NB4 (cell line): ENCODE results near the gene NRP1.

Source experiments
- DNase-seq: peaks from one replicate; pipeline ENCODE4 v3.0.0; 2010; ENCODE audit warnings: low read depth
- H3K4me3 ChIP-seq: one replicate; pipeline ENCODE4 v1.5.1; 2011; ENCODE audit warnings: mild to moderate bottlenecking, low read depth, low read length, moderate library complexity
- MYC ChIP-seq: IDR thresholded peaks from 2 replicates; pipeline ENCODE4 v1.6.1; 2011; ENCODE audit warnings: low read depth, low read length
- POLR2A ChIP-seq: IDR thresholded peaks from 2 replicates; pipeline ENCODE4 v1.6.1; 2011; ENCODE audit warnings: mild to moderate bottlenecking; ENCODE audit not compliant: insufficient read length; ENCODE audit errors: extremely low read depth
- TF ChIP-seq, protein P1 (sequence below): IDR thresholded peaks from one replicate; pipeline ENCODE4 v1.5.1; 2012; ENCODE audit warnings: low read depth, low read length
- TF ChIP-seq, protein P2 (sequence below): IDR thresholded peaks from 2 replicates; pipeline ENCODE4 v1.6.1; 2011; ENCODE audit warnings: low read depth, low read length

Gene NRP1

DNA sequence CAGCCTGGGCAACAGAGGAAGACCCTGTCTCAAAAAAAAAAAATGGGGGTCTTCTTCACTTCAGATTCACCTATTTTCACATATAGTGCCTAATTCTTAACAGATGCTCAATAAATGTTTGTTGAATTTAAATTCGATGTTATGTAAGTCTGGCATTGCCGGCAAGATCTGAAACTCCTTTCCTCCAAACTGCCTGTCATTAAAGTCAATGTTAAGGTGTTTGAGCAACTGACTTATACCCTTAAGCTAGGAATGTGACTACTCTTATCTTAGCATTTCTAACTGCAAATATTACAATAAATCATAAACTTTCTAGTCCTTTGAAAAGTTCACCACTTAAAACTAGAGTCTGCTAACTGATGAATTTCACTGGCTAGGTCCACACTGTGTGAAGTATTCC, 95.2 kb downstream of the NRP1 start:
- no peak for TF ChIP-seq MYC
- TF ChIP-seq, protein P1, sequence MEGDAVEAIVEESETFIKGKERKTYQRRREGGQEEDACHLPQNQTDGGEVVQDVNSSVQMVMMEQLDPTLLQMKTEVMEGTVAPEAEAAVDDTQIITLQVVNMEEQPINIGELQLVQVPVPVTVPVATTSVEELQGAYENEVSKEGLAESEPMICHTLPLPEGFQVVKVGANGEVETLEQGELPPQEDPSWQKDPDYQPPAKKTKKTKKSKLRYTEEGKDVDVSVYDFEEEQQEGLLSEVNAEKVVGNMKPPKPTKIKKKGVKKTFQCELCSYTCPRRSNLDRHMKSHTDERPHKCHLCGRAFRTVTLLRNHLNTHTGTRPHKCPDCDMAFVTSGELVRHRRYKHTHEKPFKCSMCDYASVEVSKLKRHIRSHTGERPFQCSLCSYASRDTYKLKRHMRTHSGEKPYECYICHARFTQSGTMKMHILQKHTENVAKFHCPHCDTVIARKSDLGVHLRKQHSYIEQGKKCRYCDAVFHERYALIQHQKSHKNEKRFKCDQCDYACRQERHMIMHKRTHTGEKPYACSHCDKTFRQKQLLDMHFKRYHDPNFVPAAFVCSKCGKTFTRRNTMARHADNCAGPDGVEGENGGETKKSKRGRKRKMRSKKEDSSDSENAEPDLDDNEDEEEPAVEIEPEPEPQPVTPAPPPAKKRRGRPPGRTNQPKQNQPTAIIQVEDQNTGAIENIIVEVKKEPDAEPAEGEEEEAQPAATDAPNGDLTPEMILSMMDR: no peak
- no peak for TF ChIP-seq POLR2A
- TF ChIP-seq, protein P2, sequence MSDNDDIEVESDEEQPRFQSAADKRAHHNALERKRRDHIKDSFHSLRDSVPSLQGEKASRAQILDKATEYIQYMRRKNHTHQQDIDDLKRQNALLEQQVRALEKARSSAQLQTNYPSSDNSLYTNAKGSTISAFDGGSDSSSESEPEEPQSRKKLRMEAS: no peak
- no peak overlapping the region for H3K4me3 ChIP-seq
- DNase-seq: no peak

GRCh38 chr10:33238643-33239042, 95.8 kb downstream of the NRP1 start:
- no peak for DNase-seq
- H3K4me3 ChIP-seq: no peak overlapping the region
- TF ChIP-seq POLR2A (no peak), MYC (no peak)
- TF ChIP-seq, protein P1: no peak
- TF ChIP-seq, protein P2: no peak

GRCh38 chr10:33237736-33238624, 96.5 kb downstream of the NRP1 start:
- H3K4me3 ChIP-seq: no peak overlapping the region
- TF ChIP-seq, protein P1: no peak
- TF ChIP-seq POLR2A: no peak
- TF ChIP-seq, protein P2: no peak
- no peak for TF ChIP-seq MYC
- DNase-seq: no peak

DNA sequence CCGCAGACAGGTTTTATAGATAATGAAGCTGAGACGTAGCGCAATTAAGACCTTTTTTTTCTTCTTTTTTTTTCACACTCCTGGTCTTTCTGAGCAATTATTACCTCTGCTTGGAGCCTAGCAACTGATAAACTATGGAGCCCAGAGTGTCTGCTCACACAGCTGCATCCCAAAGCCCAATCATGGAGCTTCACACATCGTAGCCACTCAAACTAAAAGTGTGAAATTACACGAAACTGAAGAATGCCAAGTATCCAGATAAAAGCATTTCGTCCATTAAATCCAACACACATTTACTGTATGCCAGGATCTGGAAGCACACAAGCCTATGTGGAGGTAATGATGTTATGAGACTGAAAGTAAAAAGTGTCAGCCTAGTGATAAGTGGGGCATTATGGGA, 97.6 kb downstream of the NRP1 start:
- TF ChIP-seq, protein P1: no peak
- TF ChIP-seq, protein P2: no peak
- TF ChIP-seq POLR2A (no peak), MYC (no peak)
- DNase-seq: no peak
- H3K4me3 ChIP-seq: no peak overlapping the region

- DNase-seq: no peak
- TF ChIP-seq, protein P1: no peak
- TF ChIP-seq MYC (no peak), POLR2A (no peak)
- TF ChIP-seq, protein P2: no peak
- no peak overlapping the region for H3K4me3 ChIP-seq
These were observed 98.5 kb downstream of the NRP1 start for GRCh38 chr10:33235951-33236350.
